22Rv1 (cell line): Measurements from ENCODE around the gene PARD3B.

Experiments used
- ZFX ChIP-seq: fragments of 450-650 bp; IDR thresholded peaks from 2 replicates; pipeline ENCODE4 v1.6.1; 2017; ENCODE audit warnings: antibody characterized with exemption, borderline replicate concordance
- TF ChIP-seq, protein P1 (sequence below): fragments of 450-650 bp; IDR thresholded peaks from 2 replicates; pipeline ENCODE4 v1.5.1; 2017; ENCODE audit warnings: mild to moderate bottlenecking

DNA sequence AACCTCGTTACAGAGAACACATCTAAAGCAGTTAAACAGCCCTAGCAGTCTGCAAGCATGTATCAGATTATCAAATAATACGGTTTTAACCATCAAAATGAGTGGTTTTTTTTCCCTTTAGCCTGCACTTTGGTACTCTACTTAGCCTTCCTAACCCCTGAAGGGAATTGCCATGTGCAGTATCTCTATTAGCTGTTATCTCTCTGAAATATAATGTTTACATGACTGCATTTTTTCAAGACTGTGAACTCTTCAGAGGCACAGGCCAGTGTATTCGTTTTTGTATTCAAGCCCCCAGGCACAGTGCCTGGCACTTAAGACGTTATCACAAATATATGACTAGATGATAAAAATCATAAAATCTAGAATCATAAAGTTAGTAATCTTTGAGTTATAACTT lies 509.5 kb downstream of the PARD3B start:
- TF ChIP-seq, protein P1, sequence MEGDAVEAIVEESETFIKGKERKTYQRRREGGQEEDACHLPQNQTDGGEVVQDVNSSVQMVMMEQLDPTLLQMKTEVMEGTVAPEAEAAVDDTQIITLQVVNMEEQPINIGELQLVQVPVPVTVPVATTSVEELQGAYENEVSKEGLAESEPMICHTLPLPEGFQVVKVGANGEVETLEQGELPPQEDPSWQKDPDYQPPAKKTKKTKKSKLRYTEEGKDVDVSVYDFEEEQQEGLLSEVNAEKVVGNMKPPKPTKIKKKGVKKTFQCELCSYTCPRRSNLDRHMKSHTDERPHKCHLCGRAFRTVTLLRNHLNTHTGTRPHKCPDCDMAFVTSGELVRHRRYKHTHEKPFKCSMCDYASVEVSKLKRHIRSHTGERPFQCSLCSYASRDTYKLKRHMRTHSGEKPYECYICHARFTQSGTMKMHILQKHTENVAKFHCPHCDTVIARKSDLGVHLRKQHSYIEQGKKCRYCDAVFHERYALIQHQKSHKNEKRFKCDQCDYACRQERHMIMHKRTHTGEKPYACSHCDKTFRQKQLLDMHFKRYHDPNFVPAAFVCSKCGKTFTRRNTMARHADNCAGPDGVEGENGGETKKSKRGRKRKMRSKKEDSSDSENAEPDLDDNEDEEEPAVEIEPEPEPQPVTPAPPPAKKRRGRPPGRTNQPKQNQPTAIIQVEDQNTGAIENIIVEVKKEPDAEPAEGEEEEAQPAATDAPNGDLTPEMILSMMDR = no peak
- no peak for TF ChIP-seq ZFX
